ENCODE data around the gene ARFGAP1. TPM values are rescaled to one million over a fixed set of nuclear protein-coding genes. Genes with fewer than 3 reads are reported as not detected.

The ARFGAP1 gene
- total RNA-seq, 1 donor from 2014 or later, result 220 TPM

Small RNA genes lying within 50 kb of the gene (microRNA-seq; reads per million reads assigned to microRNA genes)
- not detected for gene MIR3196
- gene MIR4326, result 6.3 reads per million, percentile 26 among the genes with 10 or more reads in this experiment

Other genes starting within 250 kb of the ARFGAP1 start
- 98.9 and 107 TPM in 2 replicates for gene YTHDF1, start 56.7 kb upstream of the ARFGAP1 start, total RNA-seq
- 2.9 and 3.3 TPM in 2 replicates for gene BIRC7, start 36.9 kb upstream of the ARFGAP1 start, total RNA-seq
- gene NKAIN4, start 18.4 kb upstream of the ARFGAP1 start, total RNA-seq, result 146 and 162 TPM in 2 replicates
- gene COL20A1, start 20.4 kb downstream of the ARFGAP1 start, total RNA-seq, result 3.1 and 5.0 TPM in 2 replicates
- gene CHRNA4, start 88.5 kb downstream of the ARFGAP1 start, total RNA-seq, result 0.82 and 1.8 TPM in 2 replicates
- gene KCNQ2, start 199.8 kb downstream of the ARFGAP1 start, total RNA-seq, result 11.5 and 11.9 TPM in 2 replicates
- gene EEF1A2, start 226.3 kb downstream of the ARFGAP1 start, total RNA-seq, result 31.8 and 37.6 TPM in 2 replicates
- 251 and 268 TPM in 2 replicates for gene PPDPF, start 248.0 kb downstream of the ARFGAP1 start, total RNA-seq